ENCODE results near the gene TEX14.

- no peak for TF ChIP-seq CTCF (IDR thresholded peaks at IDR 0.05)
- no peak for TF ChIP-seq POLR2A (IDR thresholded peaks at IDR 0.05)
These were observed 11.5 kb upstream of the TEX14 start for GRCh38 chr17:58703137-58703915.
